Body of pancreas (tissue), 4 donors: ENCODE results near the gene BGN.

Experiments used
- POLR2A ChIP-seq, 3 donors: fragments of 450-650 bp; IDR thresholded peaks; one replicate each; pipeline ENCODE4 v1.6.1; 2016; ENCODE audit warnings: antibody characterized with exemption in 3 of 3, mild to moderate bottlenecking in 2 of 3
- TF ChIP-seq, protein P1 (sequence below), 7 experiments: fragments of 450-650 bp in 4 of 7; fragments of 200-600 bp in 3 of 7; sonication (generic) in 3 of 7; IDR thresholded peaks; one replicate each; pipeline ENCODE4 v1.5.1; 2016 to 2019; ENCODE audit warnings: antibody characterized with exemption in 7 of 7

- no peak for TF ChIP-seq POLR2A (IDR thresholded peaks at IDR 0.05)
- TF ChIP-seq, protein P1, sequence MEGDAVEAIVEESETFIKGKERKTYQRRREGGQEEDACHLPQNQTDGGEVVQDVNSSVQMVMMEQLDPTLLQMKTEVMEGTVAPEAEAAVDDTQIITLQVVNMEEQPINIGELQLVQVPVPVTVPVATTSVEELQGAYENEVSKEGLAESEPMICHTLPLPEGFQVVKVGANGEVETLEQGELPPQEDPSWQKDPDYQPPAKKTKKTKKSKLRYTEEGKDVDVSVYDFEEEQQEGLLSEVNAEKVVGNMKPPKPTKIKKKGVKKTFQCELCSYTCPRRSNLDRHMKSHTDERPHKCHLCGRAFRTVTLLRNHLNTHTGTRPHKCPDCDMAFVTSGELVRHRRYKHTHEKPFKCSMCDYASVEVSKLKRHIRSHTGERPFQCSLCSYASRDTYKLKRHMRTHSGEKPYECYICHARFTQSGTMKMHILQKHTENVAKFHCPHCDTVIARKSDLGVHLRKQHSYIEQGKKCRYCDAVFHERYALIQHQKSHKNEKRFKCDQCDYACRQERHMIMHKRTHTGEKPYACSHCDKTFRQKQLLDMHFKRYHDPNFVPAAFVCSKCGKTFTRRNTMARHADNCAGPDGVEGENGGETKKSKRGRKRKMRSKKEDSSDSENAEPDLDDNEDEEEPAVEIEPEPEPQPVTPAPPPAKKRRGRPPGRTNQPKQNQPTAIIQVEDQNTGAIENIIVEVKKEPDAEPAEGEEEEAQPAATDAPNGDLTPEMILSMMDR (IDR thresholded peaks at IDR 0.05), result no peak
Measured at GRCh38 chrX:153509592-153509991, 14.8 kb downstream of the BGN start.
